ENCODE measurements around the gene SCAMP1.

DNA sequence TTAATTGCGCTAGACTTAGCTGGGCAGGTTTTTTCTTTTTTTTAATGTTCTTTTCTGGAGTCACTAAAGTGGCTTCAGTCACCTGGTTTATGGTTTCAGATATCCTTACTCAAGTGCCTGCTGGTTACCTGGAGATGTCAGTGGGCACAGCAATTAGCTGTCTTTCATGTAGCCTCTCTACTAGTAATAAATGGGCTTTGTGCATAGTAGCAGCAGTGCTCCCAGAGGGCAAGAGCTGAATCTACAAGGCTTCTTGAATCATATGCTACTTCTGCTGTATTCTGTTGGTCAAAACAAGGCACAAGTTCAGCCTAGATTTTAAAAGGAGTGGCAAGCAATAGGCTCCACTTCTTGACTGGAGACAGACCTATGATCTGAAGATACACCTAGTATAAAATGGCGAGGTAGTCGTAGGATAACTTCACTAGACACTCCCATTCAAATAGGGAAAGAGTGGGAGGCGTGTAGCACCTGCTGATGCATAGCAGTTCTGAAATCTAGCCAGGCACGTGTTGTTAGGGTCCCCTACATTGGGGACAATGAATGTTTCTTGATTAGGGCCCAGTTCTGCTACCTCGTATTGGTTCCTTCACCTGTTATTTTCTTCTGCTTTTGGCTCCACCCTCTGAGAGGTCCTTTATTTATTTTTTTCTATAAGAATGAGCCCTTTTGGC is 7.0 kb downstream of the SCAMP1 start:
- TF ChIP-seq EZH2 (IDR thresholded peaks at IDR 0.05; ENCODE audit: insufficient read depth, poor library complexity, severe bottlenecking) (no peak), EZH2phosphoT487 (IDR thresholded peaks at IDR 0.05; ENCODE audit: insufficient read depth, low read depth) (no peak)
